HG03108 (cell line): ENCODE data around the gene CEP72.
"Not testable (repeated sequence)": the region's sequence is repeated elsewhere in the genome, so short reads cannot be mapped to it uniquely, and the experiment has no call there.

Source experiments
- ATAC-seq: cut with Tn5 transposase; IDR thresholded peaks from one replicate; pipeline ENCODE4 v1.9.1; 2021; ENCODE audit warnings: moderate library complexity; ENCODE audit not compliant: unreplicated experiment

The CEP72 gene

GRCh38 chr5:611731-612486 is at the start of gene CEP72:
TSS of gene CEP72 (plus strand) at chr5:612340. CDS start at chr5:612362, 22 bp downstream.
- peak; percentile 83 for ATAC-seq

- ATAC-seq: no peak
These were observed 46.2 kb upstream of the CEP72 start for GRCh38 chr5:565782-566440.

- ATAC-seq: no peak
These were observed 45.4 kb upstream of the CEP72 start for GRCh38 chr5:566636-567309.

- ATAC-seq: no peak
These were observed 44.5 kb upstream of the CEP72 start for GRCh38 chr5:567664-568060.

GRCh38 chr5:568061-568781 is 43.9 kb upstream of the CEP72 start:
- ATAC-seq: no peak

GRCh38 chr5:568809-569208 is 43.3 kb upstream of the CEP72 start:
- ATAC-seq: no peak

- ATAC-seq: no peak
These were observed 42.7 kb upstream of the CEP72 start for GRCh38 chr5:569358-569867.

GRCh38 chr5:569868-570361 is 42.2 kb upstream of the CEP72 start:
- ATAC-seq: no peak

- no peak for ATAC-seq
These were observed 41.7 kb upstream of the CEP72 start for GRCh38 chr5:570446-570845.

GRCh38 chr5:570886-571285 is 41.3 kb upstream of the CEP72 start:
- ATAC-seq: no peak

GRCh38 chr5:571791-572190 is 40.3 kb upstream of the CEP72 start:
- ATAC-seq: no peak

- ATAC-seq: no peak
These were observed 39.6 kb upstream of the CEP72 start for GRCh38 chr5:572398-573019.

- ATAC-seq: no peak
These were observed 38.9 kb upstream of the CEP72 start for GRCh38 chr5:573206-573605.

- ATAC-seq: no peak
These were observed 38.2 kb upstream of the CEP72 start for GRCh38 chr5:573976-574375.

- no peak for ATAC-seq
These were observed 37.2 kb upstream of the CEP72 start for GRCh38 chr5:574906-575305.

GRCh38 chr5:575636-576035 is 36.5 kb upstream of the CEP72 start:
- ATAC-seq: no peak

- ATAC-seq: not testable (repeated sequence)
These were observed 34.9 kb upstream of the CEP72 start for GRCh38 chr5:577214-577613.

- no peak for ATAC-seq
These were observed 34.3 kb upstream of the CEP72 start for GRCh38 chr5:577800-578199.

- no peak for ATAC-seq
These were observed 32.9 kb upstream of the CEP72 start for GRCh38 chr5:579211-579610.

- ATAC-seq: no peak
These were observed 32.3 kb upstream of the CEP72 start for GRCh38 chr5:579746-580366.
